ENCODE measurements around the gene DPH2.
A peak's percentile ranks its signal among the peaks of the same experiment; 100 is the strongest.

DPH2 gene

GRCh38 chr1:43969746-43970466 is at the start of gene DPH2:
DPH2 (plus strand) TSS chr1:43970010; CDS start chr1:43970176, 166 bp downstream.
- DNase-seq: peak; percentile 97

DNA sequence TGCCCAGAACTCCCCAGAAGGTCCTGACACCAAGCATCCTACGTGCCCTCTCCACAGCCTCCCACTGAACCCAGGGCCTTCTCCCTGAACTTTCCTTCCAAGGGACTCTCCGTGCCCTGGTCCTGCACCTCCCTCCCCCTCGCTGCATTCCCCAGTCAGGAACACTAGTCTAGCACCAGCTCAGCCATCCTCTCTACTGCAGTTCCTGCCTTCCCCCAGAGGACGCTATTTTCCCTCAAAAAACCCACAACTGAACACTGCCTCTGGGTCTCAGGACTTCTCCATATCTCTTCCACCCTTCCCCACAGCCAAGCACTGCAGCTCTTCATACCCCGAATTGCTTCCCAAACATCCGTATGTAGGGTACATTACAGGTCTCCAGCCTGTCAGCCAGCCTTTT is 48.8 kb upstream of the DPH2 start:
- DNase-seq: no peak

DNA sequence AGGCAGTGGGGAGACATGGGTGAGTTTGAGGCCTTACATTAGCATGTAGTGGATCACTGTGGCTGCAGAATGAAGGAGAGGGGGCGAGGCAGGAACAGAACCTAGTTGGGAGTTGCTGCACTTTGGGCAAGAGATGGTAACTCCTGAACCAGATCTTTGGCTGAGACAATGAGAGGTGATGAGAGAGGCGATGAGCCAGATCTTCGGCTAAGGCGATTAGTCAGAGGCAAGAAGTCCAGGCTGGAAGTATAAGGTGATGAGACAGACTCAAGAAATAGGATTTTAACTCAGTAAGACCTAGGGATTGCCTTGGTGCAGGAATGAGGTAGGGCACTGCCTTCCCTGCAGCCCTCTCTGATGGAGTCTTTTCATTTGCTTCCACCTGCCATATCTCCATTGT is 45.3 kb upstream of the DPH2 start:
- DNase-seq: no peak

DNA sequence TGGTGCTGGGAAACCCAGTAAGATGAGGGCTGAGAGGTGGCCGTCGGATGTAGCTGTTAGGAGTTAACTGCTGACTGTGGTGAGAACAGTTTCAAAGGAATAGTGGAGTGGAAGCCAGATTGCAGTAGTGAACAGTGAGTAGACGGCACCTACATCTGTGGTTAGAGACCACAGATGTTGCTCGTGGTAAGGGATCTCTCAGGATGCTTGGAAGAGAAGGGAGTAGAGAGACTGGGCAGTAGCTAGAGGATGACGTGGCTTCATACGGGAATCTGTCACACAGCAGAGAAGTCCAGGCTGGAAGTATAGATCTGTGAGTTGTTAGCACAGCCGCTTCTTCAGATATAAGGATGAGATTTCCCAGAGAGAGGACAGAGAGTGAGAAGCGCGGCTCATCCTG is 44.0 kb upstream of the DPH2 start:
- no peak for DNase-seq

- DNase-seq: no peak
Measured at GRCh38 chr1:43930168-43930948, 39.5 kb upstream of the DPH2 start.

DNA sequence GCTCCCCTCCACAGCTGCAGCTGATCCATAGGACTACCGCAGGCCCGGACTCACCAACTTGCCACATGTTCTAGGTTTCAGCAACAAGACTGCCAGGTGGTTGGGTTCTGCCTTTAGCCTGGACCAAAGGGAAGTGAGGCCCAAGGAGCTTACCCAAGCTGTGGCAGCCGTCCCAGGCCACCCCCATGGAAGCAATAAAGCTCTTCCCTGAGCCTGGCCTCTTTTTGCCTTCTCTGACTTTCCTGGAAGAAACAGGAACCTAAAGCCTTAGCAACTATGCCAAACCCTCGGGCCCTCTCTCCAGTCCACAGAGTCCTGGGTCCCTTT is 38.9 kb upstream of the DPH2 start:
- no peak for DNase-seq

- DNase-seq: no peak
Measured at GRCh38 chr1:43931711-43932660, 37.8 kb upstream of the DPH2 start.

DNA sequence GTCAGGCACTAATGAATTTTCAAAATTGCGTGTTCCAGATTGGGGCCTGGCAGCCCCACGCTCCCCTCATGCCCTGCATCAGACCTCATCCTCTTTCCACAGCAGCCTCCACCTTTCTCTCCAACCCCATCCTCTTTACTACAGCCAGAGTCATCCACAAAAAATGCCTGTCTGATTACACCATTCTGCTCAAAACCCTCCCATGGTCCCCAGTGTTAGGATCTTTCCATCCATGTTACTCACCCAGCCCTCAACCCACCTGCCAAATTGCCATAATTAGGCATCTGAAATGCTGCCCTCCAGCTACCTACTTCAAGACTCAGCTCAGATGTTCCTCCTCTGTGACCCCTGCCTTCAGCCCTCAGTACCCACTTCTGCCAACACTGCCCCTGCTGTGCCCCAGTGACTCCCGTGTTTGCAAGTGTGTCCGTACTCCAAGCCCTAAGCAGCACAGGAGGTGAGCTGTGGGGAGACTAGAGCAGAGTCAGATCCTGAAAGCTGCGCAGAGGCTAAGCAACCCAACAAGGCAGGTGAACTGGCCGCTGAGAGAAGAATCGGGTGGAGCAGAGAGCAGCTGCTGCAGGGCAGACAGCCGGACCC is 36.9 kb upstream of the DPH2 start:
- no peak for DNase-seq

GRCh38 chr1:43933386-43934100 is 36.3 kb upstream of the DPH2 start, which contains the start of gene ARTN:
ARTN (plus strand) TSS chr1:43933801; CDS start chr1:43935657, 1,856 bp downstream.
- no peak for DNase-seq

- DNase-seq: peak; percentile 53
Measured at GRCh38 chr1:43934101-43934985, 35.5 kb upstream of the DPH2 start.

GRCh38 chr1:43934986-43935324 is 34.9 kb upstream of the DPH2 start:
- no peak for DNase-seq

DNA sequence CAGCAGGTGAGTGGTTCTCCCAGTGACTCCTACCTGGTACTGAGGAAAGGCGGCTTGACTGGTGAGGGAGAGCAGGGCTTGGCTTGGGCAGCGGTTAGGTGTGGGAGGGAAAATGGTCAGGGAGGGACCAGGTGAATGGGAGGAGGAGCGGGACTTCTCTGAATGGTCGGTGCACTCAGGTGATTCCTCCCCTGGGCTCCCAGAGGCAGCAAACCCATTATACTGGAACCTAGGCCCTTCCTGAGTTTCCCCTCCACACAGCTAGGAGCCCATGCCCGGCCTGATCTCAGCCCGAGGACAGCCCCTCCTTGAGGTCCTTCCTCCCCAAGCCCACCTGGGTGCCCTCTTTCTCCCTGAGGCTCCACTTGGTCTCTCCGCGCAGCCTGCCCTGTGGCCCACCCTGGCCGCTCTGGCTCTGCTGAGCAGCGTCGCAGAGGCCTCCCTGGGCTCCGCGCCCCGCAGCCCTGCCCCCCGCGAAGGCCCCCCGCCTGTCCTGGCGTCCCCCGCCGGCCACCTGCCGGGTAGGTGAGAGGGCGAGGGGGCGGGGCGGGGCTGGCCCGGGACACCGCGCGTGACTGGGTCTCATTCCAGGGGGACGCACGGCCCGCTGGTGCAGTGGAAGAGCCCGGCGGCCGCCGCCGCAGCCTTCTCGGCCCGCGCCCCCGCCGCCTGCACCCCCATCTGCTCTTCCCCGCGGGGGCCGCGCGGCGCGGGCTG is 33.9 kb upstream of the DPH2 start:
- DNase-seq: no peak

DNA sequence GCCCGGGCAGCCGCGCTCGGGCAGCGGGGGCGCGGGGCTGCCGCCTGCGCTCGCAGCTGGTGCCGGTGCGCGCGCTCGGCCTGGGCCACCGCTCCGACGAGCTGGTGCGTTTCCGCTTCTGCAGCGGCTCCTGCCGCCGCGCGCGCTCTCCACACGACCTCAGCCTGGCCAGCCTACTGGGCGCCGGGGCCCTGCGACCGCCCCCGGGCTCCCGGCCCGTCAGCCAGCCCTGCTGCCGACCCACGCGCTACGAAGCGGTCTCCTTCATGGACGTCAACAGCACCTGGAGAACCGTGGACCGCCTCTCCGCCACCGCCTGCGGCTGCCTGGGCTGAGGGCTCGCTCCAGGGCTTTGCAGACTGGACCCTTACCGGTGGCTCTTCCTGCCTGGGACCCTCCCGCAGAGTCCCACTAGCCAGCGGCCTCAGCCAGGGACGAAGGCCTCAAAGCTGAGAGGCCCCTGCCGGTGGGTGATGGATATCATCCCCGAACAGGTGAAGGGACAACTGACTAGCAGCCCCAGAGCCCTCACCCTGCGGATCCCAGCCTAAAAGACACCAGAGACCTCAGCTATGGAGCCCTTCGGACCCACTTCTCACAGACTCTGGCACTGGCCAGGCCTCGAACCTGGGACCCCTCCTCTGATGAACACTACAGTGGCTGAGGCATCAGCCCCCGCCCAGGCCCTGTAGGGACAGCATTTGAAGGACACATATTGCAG is 33.2 kb upstream of the DPH2 start:
- DNase-seq: no peak

DNA sequence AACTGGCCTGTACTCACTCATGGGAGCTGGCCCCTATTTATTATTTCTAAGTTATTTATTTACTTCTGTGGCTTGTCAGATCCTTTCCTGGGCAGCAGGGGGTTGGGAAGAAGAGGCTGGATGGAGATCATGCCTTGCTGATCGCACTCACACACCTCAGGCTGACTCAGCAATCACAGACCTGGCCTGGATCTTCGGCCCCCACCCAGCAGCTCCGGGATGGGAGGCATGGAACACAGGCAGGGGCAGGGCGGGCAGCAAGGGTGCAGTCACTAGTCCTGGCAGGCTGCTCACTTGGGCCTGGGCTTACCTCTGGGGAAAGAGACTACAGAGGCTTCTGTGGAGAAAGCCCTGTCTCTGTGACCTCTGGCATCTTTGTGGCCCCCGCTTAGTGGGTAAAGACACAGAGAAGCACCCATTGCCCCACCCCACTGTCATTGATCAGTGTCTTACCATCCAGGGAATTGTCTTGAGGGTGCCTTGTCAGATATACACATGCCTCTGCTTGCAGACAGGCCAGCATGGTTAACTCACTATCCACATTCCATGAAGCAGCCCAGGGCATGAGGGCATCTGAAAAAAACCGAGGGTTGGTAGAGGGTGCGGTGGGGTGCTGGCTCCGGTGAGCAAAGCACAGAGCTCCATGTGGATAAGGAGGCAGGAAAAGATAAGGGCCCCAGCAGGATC is 32.5 kb upstream of the DPH2 start:
- no peak for DNase-seq

DNA sequence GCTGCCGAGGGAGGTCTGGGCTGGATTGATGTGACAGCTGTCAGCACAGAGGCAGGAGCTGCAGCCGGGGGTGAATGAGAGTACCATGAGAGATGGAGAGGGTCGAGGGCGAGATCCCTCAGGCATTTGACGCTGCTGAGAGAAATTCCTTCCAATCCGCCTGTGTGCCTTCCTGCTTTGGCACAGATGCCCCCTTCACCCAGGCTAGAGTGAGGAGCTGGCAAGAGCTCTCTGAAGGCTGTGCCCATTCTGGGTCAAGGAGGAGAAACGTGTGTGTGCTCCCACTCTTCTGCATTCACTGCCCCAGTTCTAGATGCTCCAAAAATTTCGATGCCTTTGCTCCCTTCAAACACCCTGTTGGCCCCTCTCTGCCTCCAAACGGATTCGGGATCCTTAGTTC is 31.4 kb upstream of the DPH2 start:
- DNase-seq: no peak

DNA sequence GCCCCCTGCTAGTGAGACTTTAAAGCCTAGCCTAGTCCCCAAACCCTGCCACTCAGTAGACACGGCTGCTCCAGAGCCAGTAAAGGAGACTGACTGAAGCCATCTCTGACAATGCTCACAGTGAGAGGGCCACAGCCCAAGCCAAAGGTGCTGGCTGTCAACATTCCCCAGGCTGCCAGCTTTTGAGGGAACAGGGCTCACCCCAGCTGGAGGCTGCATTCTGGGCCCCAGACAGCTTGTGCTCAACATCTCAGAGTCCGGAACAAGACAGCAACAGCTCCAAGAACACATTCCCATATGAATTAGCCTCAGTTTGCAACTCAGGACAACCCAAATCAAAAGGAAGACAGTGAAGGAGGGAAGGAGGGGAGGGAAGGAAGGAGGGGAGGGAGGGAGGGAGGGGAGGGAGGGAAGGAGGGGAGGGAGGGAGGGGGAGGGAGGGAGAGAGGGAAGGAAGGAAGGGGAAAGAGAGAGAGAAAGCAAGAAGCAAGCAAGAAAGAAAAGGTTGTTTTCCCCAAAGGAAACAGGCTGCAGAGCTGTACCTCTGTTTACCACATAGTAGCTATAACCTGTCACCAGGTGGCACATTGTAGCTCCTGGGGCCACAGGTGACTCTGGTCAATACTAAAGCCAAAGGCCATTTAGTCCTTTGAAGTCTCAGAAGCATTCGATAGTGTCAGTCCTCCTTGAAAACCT is 30.8 kb upstream of the DPH2 start:
- no peak for DNase-seq

DNA sequence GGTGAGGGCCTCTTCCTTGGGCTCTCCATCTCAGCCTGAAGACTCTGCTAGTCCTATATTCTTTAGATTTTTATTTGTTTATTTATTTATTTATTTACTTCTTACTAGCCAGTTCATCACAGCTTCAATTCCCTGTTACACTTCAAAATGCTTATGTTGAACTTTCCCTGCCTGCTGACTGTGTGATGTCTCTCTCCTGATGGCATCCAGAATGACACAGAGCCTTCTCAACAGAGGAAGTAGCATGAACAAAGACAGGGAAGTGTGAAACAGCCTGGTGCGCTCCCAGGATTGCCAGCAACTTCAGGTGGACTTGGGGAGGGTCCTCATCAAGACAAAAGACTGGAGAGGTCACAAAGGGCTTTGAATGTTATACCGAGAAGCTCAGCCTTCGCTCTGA is 27.4 kb upstream of the DPH2 start:
- DNase-seq: no peak

DNA sequence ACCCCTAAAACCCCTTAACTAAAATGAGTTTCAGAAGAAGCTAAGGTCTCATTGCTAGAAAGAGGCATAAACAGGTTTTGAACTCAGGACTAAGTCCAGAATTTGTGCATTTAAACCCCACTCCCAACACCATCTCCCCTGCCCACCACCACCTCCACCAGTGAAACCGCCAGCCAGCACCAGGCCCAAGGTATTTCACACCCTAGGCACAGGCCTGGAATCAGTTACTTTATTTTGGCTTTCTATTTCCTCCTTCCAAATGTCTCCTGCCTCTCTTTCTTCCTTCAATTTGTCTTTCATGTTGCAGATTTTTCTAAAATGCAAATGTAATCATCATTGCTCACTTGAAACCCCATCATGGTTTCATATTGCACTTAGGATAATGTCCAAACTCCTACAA is 24.9 kb upstream of the DPH2 start:
- no peak for DNase-seq

Data from stimulated activated CD4-positive, alpha-beta T cell treated with anti-CD3 and anti-CD28 coated beads, Interleukin-4, amount 100 ng/mL, for 24 hours (primary cell).